GM12878 (cell line): Measurements from ENCODE around the gene CXCL12.

ENCODE experiments used
- CHD1 ChIP-seq: IDR thresholded peaks from 2 replicates; pipeline ENCODE4 v1.6.1; 2012; ENCODE audit warnings: low read depth, low read length, improper control_type of control experiment
- CTCF ChIP-seq, 3 experiments: IDR thresholded peaks in 2 of 3; conservative IDR thresholded peaks in 1 of 3; 2 replicates each; pipeline ENCODE4 v1.5.1; 2011; ENCODE audit warnings: low read depth in 3 of 3, low read length in 3 of 3, mild to moderate bottlenecking in 3 of 3, control low read depth in 2 of 3, moderate library complexity in 2 of 3, inconsistent platforms in 1 of 3, mixed read lengths in 1 of 3; ENCODE audit not compliant: control insufficient read depth in 2 of 3, insufficient read depth in 1 of 3; ENCODE audit errors: extremely low read depth in 1 of 3
- KDM1A ChIP-seq: fragments of 200-600 bp; sonication (generic); IDR thresholded peaks from 2 replicates; pipeline ENCODE4 v1.6.1; 2016; ENCODE audit warnings: borderline replicate concordance
- MEF2A ChIP-seq: IDR thresholded peaks from 2 replicates; pipeline ENCODE4 v1.6.1; 2011; ENCODE audit warnings: low read depth, mild to moderate bottlenecking, low read length, moderate library complexity; ENCODE audit not compliant: insufficient read depth
- NRF1 ChIP-seq: conservative IDR thresholded peaks from 2 replicates; pipeline ENCODE4 v1.6.1; 2011; ENCODE audit warnings: mild to moderate bottlenecking, low read depth, low read length, improper control_type of control experiment
- POLR2A ChIP-seq: IDR thresholded peaks from 2 replicates; pipeline ENCODE4 v1.6.1; 2011; ENCODE audit warnings: low read depth, mild to moderate bottlenecking, low read length
- TAF1 ChIP-seq: IDR thresholded peaks from 2 replicates; pipeline ENCODE4 v1.6.1; 2011; ENCODE audit warnings: mild to moderate bottlenecking, low read depth, low read length, borderline replicate concordance
- TF ChIP-seq, protein P1 (sequence below): IDR thresholded peaks from 2 replicates; pipeline ENCODE4 v1.6.1; 2012; ENCODE audit warnings: mild to moderate bottlenecking, low read depth, low read length
- TF ChIP-seq, protein P2 (sequence below): IDR thresholded peaks from 2 replicates; pipeline ENCODE4 v1.6.1; 2012; ENCODE audit warnings: low read depth, low read length, improper control_type of control experiment

GRCh38 chr10:44352316-44353127 lies 32.4 kb downstream of the CXCL12 start:
- TF ChIP-seq, protein P1, sequence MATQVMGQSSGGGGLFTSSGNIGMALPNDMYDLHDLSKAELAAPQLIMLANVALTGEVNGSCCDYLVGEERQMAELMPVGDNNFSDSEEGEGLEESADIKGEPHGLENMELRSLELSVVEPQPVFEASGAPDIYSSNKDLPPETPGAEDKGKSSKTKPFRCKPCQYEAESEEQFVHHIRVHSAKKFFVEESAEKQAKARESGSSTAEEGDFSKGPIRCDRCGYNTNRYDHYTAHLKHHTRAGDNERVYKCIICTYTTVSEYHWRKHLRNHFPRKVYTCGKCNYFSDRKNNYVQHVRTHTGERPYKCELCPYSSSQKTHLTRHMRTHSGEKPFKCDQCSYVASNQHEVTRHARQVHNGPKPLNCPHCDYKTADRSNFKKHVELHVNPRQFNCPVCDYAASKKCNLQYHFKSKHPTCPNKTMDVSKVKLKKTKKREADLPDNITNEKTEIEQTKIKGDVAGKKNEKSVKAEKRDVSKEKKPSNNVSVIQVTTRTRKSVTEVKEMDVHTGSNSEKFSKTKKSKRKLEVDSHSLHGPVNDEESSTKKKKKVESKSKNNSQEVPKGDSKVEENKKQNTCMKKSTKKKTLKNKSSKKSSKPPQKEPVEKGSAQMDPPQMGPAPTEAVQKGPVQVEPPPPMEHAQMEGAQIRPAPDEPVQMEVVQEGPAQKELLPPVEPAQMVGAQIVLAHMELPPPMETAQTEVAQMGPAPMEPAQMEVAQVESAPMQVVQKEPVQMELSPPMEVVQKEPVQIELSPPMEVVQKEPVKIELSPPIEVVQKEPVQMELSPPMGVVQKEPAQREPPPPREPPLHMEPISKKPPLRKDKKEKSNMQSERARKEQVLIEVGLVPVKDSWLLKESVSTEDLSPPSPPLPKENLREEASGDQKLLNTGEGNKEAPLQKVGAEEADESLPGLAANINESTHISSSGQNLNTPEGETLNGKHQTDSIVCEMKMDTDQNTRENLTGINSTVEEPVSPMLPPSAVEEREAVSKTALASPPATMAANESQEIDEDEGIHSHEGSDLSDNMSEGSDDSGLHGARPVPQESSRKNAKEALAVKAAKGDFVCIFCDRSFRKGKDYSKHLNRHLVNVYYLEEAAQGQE = no peak
- no peak for TF ChIP-seq POLR2A
- TF ChIP-seq CTCF (IDR thresholded peaks at IDR 0.05 in 2 of 3, conservative IDR thresholded peaks at IDR 0.05 in 1 of 3; ENCODE audit: control insufficient read depth in 2 of 3, extremely low read depth in 1 of 3, insufficient read depth in 1 of 3, low read depth in 3 of 3, low read length in 3 of 3) = no peak
- TF ChIP-seq TAF1 = no peak
- no peak for TF ChIP-seq CHD1
- TF ChIP-seq NRF1 = no peak
- TF ChIP-seq, protein P2, sequence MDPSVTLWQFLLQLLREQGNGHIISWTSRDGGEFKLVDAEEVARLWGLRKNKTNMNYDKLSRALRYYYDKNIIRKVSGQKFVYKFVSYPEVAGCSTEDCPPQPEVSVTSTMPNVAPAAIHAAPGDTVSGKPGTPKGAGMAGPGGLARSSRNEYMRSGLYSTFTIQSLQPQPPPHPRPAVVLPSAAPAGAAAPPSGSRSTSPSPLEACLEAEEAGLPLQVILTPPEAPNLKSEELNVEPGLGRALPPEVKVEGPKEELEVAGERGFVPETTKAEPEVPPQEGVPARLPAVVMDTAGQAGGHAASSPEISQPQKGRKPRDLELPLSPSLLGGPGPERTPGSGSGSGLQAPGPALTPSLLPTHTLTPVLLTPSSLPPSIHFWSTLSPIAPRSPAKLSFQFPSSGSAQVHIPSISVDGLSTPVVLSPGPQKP = no peak
- no peak for TF ChIP-seq KDM1A
- no peak for TF ChIP-seq MEF2A
